Testis (tissue), 2 donors: ENCODE results near the gene SCN4B.

Experiments used
- CTCF ChIP-seq, 3 experiments: fragments of 450-650 bp in 2 of 3; fragments of 200-600 bp in 1 of 3; sonication (generic) in 1 of 3; IDR thresholded peaks; one replicate each; pipeline ENCODE4 v1.5.1; 2016 to 2019; ENCODE audit warnings: antibody characterized with exemption in 3 of 3, mild to moderate bottlenecking in 2 of 3, moderate library complexity in 1 of 3
- POLR2A ChIP-seq: fragments of 450-650 bp; IDR thresholded peaks from one replicate; pipeline ENCODE4 v1.6.1; 2017; ENCODE audit warnings: antibody characterized with exemption, mild to moderate bottlenecking, moderate library complexity

GRCh38 chr11:118180300-118180703, 27.7 kb upstream of the SCN4B start:
- TF ChIP-seq POLR2A (no peak), CTCF (IDR thresholded peaks at IDR 0.05) (no peak)
